Nephron progenitor cell (in vitro differentiated cells): ENCODE results near the gene RWDD3.

ENCODE experiments used
- DNase-seq: peaks from one replicate; pipeline ENCODE4 v3.0.0; 2021
- H3K27ac Mint-ChIP-seq: 2 replicates; pipeline ENCODE4 v1.8.0; 2021; ENCODE audit warnings: mild to moderate bottlenecking, moderate library complexity, mixed read lengths
- H3K27me3 Mint-ChIP-seq: 2 replicates; pipeline ENCODE4 v1.8.0; 2021; ENCODE audit warnings: mild to moderate bottlenecking, low read depth, mixed read lengths; ENCODE audit not compliant: poor library complexity
- H3K36me3 Mint-ChIP-seq: 2 replicates; pipeline ENCODE4 v1.8.0; 2021; ENCODE audit warnings: low read depth, mixed read lengths
- H3K4me1 Mint-ChIP-seq: 2 replicates; pipeline ENCODE4 v1.8.0; 2021; ENCODE audit warnings: mixed read lengths
- H3K4me3 Mint-ChIP-seq: 2 replicates; pipeline ENCODE4 v1.8.0; 2021; ENCODE audit warnings: mild to moderate bottlenecking, moderate library complexity, mixed read lengths
- H3K9me3 Mint-ChIP-seq: 2 replicates; pipeline ENCODE4 v1.8.0; 2021; ENCODE audit warnings: mild to moderate bottlenecking, moderate library complexity, mixed read lengths
- TF ChIP-seq, protein P1 (sequence below): fragments of 200-600 bp; sonication (generic); IDR thresholded peaks from 2 replicates; pipeline ENCODE4 v1.5.0; 2021; ENCODE audit warnings: antibody characterized with exemption

Gene RWDD3

DNA sequence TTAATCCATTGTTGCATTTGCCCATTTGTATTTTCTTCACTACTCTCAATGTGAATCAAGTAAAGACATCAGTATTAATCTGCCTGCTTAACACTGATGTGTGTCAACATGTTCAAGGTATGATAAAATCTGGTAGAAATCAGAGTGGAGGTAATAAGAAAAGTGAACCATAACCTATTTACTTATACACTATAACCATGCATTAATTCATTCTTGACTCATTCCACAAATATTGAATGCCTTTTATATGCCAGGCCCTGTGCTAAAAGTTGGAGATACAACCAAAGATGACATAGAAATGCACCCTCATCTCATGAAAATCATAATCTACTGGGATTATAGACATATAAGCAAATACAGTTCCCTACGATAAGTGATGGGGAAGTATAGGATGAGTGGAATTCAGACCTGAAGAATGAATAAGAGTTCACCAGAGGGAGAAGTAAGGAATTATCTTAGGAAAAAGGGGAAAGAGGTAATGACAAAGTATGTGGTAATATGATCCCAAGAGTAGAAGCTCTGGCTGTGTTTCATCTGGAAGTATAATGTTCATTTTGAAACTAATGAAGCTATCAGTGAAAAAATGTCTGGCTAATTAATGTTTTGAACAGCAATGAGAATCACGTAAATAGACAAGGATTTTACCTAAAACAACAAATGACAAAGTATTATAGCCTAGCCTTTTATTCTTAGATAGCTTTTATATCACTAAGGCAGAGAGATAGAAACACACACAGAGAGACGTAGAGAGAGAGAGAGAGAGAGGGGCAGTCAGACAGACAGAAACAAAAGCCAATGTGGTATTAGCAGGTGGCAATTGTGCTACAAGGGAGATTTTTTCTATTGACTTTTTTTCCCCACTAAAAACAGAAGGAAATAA is 7.0 kb upstream of the RWDD3 start:
- Mint-ChIP-seq H3K36me3 (no peaks in the 10 kb centered on the region), H3K27me3 (peaks cover 17% of the 10 kb centered on the region), H3K4me1 (peaks cover 6% of the 10 kb centered on the region), H3K4me3 (no peak overlapping the region), H3K9me3 (no peaks in the 10 kb centered on the region), H3K27ac (no peak overlapping the region)
- DNase-seq: no peak
- TF ChIP-seq, protein P1, sequence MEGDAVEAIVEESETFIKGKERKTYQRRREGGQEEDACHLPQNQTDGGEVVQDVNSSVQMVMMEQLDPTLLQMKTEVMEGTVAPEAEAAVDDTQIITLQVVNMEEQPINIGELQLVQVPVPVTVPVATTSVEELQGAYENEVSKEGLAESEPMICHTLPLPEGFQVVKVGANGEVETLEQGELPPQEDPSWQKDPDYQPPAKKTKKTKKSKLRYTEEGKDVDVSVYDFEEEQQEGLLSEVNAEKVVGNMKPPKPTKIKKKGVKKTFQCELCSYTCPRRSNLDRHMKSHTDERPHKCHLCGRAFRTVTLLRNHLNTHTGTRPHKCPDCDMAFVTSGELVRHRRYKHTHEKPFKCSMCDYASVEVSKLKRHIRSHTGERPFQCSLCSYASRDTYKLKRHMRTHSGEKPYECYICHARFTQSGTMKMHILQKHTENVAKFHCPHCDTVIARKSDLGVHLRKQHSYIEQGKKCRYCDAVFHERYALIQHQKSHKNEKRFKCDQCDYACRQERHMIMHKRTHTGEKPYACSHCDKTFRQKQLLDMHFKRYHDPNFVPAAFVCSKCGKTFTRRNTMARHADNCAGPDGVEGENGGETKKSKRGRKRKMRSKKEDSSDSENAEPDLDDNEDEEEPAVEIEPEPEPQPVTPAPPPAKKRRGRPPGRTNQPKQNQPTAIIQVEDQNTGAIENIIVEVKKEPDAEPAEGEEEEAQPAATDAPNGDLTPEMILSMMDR: no peak

GRCh38 chr1:95229037-95229436 is 5.0 kb upstream of the RWDD3 start:
- no peaks in the 10 kb centered on the region for H3K36me3 Mint-ChIP-seq

GRCh38 chr1:95229706-95230105 is 4.3 kb upstream of the RWDD3 start:
- peaks cover 17% of the 10 kb centered on the region for H3K27me3 Mint-ChIP-seq
- no peak for DNase-seq
- H3K36me3 Mint-ChIP-seq: no peaks in the 10 kb centered on the region
- H3K4me1 Mint-ChIP-seq: peaks cover 19% of the 10 kb centered on the region
- no peaks in the 10 kb centered on the region for H3K9me3 Mint-ChIP-seq
- H3K27ac Mint-ChIP-seq: no peak overlapping the region
- TF ChIP-seq, protein P1: no peak
- H3K4me3 Mint-ChIP-seq: no peak overlapping the region

More at GRCh38 chr1:95229037-95229436, 5.0 kb upstream of the RWDD3 start:
- H3K4me3 Mint-ChIP-seq: no peak overlapping the region
- H3K27ac Mint-ChIP-seq: no peak overlapping the region
- H3K27me3 Mint-ChIP-seq: peaks cover 17% of the 10 kb centered on the region
- no peaks in the 10 kb centered on the region for H3K9me3 Mint-ChIP-seq
- TF ChIP-seq, protein P1: no peak
- H3K4me1 Mint-ChIP-seq: peaks cover 19% of the 10 kb centered on the region
- no peak for DNase-seq

DNA sequence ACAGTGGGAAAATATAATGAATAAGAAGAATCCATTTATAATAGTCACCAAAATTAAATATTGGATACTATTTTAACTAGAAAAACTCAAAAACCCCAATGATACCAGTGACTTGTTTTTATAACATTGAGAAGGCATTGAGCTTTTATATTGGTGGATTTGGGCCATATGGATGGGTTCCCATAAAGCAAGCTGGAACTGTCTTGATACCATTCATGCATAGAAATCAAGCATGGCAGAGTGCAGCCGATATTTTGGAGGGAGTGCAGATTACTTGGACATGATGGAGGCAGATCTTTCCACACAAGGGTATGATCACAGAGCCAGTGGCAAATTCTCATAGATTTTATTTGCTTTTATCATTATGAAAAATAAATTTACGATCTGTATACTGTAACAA is 3.8 kb upstream of the RWDD3 start:
- H3K27ac Mint-ChIP-seq: no peak overlapping the region
- DNase-seq: no peak
- peaks cover 19% of the 10 kb centered on the region for H3K4me1 Mint-ChIP-seq
- H3K36me3 Mint-ChIP-seq: no peaks in the 10 kb centered on the region
- peaks cover 17% of the 10 kb centered on the region for H3K27me3 Mint-ChIP-seq
- H3K4me3 Mint-ChIP-seq: no peak overlapping the region
- H3K9me3 Mint-ChIP-seq: no peaks in the 10 kb centered on the region
- TF ChIP-seq, protein P1: no peak

DNA sequence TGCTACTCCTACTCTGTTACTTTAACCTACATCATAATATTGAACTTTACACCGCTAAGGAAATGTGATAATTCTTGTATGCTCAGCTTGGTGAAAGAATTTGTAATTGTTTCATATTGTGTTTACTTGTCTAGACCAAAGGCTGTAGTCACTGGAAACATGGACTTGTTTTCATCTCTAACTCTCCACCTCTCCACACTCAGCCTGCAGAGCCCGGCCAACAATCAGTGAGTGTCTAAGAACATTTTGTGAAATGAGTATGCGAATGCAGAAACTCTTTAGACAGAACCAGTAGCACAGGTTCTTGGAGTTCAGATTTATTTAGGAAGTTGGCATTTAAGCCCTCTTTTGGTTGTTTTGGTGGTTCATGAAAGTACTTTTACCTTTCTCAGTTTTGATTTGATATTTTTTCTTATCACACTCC is 3.2 kb upstream of the RWDD3 start:
- peaks cover 23% of the 10 kb centered on the region for H3K4me1 Mint-ChIP-seq
- DNase-seq: no peak
- TF ChIP-seq, protein P1: no peak
- no peak overlapping the region for H3K27ac Mint-ChIP-seq
- H3K27me3 Mint-ChIP-seq: peaks cover 17% of the 10 kb centered on the region
- peaks cover 3% of the 10 kb centered on the region for H3K36me3 Mint-ChIP-seq
- no peaks in the 10 kb centered on the region for H3K9me3 Mint-ChIP-seq
- no peak overlapping the region for H3K4me3 Mint-ChIP-seq
